GM21576 (cell line): ENCODE measurements around the gene CTNNA1.
"Not testable (repeated sequence)": the region's sequence is repeated elsewhere in the genome, so short reads cannot be mapped to it uniquely, and the experiment has no call there.

Experiments used
- ATAC-seq: cut with Tn5 transposase; IDR thresholded peaks from one replicate; pipeline ENCODE4 v1.9.1; 2021; ENCODE audit warnings: mild to moderate bottlenecking, moderate library complexity; ENCODE audit not compliant: unreplicated experiment

Gene CTNNA1, protein sequence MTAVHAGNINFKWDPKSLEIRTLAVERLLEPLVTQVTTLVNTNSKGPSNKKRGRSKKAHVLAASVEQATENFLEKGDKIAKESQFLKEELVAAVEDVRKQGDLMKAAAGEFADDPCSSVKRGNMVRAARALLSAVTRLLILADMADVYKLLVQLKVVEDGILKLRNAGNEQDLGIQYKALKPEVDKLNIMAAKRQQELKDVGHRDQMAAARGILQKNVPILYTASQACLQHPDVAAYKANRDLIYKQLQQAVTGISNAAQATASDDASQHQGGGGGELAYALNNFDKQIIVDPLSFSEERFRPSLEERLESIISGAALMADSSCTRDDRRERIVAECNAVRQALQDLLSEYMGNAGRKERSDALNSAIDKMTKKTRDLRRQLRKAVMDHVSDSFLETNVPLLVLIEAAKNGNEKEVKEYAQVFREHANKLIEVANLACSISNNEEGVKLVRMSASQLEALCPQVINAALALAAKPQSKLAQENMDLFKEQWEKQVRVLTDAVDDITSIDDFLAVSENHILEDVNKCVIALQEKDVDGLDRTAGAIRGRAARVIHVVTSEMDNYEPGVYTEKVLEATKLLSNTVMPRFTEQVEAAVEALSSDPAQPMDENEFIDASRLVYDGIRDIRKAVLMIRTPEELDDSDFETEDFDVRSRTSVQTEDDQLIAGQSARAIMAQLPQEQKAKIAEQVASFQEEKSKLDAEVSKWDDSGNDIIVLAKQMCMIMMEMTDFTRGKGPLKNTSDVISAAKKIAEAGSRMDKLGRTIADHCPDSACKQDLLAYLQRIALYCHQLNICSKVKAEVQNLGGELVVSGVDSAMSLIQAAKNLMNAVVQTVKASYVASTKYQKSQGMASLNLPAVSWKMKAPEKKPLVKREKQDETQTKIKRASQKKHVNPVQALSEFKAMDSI

DNA sequence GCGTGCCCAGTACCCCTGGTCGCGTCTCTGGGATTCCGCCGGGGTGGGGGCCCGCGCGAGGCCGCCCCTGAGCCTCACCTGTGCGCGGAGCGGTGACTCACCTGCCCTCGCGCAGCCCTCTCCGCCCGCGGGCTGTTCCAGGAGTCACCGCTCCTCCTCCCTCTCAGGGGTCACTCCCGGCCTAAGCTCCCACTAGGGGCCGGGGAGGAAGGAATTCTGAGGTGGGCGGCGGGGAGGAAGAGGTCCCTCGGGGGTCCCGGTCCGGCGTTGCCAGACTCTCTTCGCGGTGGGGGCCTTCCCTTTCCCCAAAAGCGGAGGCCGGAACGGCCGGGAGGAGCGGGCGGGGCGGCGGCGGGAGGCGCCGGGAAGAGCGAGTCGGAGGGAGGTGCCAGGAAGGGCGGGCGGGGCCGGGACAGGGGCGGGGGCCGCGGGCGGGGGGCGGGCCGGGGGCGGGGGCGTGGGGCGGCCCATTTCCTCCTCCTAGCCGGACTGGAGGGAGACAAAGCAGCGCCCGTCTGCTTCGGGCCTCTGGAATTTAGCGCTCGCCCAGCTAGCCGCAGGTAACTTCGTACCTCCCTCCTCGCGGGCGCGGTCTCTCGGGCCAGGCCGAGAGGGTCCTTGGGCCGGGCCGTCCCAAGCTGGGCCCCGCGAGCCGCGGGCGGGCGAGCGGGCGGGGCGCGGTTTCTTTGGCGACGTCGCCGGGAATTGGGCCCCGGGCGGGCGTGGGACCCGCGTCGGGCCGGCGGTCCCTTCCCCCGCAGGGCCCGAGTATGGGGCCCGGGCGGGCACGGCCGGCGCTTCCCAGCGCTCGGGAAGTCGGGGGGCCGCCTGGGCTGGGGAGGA lies at the start of gene CTNNA1:
CTNNA1 (plus strand) TSS at position 475 of the 843 bp plus-strand sequence. CDS start 28,500 bp downstream, outside the sequence.
- no peak for ATAC-seq

DNA sequence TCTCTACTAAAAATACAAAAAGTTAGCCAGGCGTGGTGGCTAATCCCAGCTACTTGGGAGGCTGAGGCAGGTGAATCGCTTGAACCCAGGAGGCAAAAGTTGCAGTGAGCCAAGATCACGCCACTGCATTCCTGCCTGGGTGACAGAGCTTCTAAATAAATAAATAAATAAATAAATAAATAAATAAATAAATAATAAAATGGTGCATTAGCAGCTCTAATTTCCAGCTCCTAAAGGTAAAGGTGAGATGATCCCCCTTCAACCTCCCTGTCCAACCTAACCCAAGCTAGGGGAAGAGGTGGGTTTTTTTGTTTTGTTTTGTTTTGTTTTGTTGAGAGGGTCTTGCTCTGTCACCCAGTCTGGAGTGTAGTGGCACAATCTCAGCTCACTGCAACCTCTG lies 49.4 kb upstream of the CTNNA1 start:
- ATAC-seq, result not testable (repeated sequence)

DNA sequence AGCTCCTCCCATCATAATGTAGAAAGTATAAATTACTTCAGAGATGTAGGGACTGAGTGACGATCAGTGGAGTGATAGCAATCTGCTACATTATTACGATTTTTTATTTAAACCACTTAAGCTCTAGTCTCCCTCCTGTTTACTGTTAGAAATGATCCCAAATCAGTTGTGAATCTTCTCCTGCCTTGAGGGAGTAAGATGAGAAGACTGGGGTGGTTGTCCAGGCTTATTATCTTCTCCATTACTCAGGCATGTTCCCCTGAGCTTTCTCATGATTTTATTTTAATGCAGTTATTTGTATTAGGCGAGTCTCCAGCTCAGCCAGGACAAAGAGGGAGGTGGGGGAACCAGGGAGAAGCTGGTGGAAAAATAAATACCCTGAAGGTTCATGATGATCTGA lies 48.2 kb upstream of the CTNNA1 start:
- ATAC-seq, result no peak

DNA sequence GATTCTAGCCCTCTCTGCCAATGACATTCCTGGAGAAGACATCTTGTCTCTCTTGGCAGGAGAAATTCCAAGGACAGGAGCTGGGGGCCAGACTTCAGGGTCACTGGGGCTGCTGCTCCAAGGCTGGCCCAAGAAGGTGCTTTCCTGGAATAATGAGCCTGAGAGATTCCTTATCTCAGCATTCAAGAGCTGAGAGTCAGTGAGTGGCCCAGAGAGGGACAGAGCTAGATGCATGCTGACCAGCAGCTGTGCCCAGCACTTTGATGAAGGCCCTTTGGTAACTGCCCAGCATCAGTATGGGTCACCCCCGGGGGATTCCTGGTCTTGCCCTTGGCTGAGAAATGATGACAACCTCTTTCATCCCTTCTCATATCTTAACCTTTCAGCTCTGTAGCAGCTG lies 47.7 kb upstream of the CTNNA1 start:
- ATAC-seq, result no peak

DNA sequence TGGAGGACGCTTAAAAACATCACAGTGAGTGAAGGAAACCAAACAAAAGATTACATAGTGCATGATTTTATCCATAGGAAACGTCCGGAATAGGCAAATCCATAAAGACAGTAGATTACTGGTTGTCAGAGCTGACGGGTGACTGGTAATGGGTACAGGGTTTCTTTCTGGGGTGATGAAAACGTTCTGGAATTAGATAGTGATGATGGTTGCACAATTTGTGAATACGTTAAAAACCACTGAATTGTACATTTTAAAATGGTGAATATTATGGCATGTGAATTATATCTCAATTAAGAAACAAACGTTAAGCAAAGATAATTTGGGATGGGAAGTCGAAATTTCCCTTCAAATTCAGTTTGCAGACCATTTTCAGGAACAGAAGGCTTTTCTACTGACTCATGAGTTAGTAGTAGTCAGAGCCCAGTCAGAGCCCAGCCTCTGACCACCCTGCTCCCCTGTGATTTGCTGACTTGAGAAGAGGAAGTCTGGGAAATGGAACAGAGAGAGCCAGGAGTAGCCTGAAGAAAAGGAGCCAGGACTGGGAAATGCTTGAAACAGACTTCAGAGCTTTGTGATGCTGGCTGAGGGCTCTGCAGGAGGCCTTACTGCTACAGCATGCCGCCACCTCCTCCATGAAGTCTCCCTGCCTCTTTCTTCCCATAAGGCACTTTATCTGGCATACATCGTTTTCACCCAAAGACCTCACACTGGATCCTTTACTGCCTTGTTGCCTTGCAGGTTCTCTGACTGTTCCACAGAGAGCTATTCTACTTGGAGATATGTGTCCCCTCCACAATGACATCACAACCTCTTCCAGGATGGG lies 46.4 kb upstream of the CTNNA1 start:
- no peak for ATAC-seq

DNA sequence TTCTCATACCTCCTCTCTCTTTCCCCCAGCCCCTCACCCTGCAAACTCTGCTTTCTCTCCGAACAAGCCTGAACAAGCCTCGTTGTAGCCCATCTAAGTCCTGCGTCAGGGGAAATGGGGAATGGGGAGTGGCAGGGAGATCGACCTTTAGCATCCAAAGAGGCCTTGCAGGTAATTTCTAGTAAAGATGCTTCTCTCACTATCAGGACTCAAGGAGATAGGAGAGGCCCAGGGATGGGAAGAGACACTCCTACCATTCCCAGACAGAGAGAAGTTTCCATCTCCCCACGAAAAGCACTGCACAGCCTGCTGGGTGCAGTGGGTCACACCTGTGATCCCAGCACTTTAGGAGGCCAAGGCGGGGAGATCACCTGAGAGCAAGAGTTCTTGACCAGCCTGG lies 44.4 kb upstream of the CTNNA1 start:
- no peak for ATAC-seq

DNA sequence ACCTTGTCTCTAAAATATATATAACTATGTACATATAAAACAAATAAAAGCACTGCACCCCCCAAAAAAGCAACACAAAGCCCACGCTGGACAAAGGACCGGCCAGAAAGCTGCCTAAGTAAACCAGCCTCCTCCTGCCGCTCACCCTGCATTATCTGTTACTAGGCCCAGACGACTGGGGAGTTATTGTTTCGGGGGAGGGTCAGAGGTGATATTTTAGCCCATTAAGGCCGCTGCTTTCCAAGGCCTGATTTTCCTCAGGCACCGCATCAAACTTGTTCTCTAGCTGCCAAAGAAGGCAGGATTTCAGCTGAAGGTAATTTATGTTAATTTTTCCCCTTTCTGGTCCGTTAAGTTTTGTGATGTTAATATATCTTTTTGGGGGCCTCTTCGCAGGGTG lies 44.0 kb upstream of the CTNNA1 start:
- no peak for ATAC-seq

DNA sequence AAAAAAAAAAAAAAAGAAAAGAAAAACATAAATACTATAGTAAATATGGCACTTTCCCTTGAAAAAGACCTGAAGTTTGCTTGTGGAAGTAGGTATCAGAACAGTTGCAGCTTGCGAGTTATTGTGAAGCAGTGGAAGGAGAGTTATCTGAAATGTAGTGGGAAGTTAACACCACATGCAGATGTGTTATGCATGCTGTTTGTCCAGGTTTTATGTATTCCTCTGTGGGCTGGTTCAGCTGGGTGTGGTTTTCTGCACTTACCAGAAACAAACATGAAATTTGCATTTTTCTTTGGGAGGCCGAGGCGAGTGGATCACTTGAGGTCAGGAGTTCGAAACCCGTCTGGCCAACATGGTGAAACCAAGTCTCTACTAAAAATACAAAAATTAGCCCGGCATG lies 42.1 kb upstream of the CTNNA1 start:
- no peak for ATAC-seq

DNA sequence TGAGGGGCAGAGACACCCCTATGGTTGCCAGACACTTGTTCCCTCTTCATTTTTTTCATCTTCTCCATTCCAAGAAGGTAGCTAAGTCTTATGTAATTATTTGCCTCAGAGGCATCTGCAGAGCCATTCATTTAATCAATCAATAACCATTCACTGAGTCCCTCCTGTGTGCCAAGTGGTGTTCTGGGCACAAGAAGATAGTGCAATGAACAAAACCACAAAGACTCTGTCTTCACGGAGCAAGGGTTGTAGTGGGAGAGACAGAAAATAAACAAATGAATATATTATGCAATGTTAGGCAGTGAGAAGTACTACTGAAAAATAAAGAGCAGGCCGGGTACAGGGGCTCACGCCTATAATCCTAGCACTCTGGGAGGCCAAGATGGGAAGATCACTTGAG lies 41.4 kb upstream of the CTNNA1 start:
- ATAC-seq, result no peak

DNA sequence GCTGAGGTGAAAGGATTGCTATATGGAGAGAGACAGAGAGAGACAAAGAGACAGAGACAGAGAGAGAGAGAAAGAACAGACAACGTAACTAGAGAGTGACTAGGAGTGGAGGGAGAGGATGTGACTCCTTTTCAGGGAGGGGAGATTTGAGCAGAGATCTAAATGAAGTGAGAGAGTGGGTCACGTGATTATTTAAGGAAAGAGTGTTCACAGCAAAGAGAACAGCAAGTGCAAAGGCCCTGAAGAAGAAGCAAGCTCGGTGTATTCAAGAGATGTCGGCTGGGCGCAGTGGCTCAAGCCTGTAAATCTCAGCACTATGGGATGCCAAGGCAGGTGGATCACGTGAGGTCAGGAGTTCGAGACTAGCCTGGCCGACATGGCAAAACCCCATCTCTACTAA lies 40.9 kb upstream of the CTNNA1 start:
- ATAC-seq, result no peak

DNA sequence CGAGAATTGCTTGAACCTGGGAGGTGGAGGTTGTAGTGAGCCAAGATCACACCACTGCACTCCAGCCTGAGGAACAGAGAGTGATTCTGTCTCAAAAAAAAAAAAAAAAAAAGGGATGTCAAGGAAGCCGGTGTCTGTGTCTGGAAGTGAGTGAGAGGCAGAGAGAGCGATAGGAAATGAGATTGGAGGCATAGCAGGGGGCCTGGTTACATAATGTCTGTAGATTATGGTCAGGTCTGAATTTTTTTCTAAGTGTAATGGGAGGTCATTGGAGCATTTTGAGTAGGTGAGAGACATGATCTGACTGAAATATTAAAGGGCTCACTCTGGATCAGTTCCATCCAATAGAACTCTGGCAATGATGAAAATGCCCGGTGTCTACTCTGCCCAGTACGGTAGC lies 40.4 kb upstream of the CTNNA1 start:
- ATAC-seq, result no peak

DNA sequence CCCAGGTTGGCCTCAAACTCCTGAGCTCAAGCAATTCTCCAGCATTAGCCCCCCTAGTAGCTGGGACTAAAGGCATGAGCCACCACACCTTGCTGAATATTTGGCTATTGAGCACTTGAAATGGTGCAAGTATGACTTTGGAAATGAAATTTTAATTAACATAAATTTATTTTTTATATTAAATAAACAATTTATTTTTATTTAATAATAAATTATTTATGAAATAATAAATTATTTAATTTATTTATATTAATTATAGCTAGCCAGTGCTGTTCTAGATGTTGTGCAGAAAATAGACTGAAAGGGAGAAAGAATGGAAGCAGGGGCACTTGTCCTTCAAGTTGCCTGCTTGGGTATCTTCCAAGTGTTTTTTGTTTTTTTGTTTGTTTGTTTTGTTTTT lies 40.0 kb upstream of the CTNNA1 start:
- no peak for ATAC-seq

DNA sequence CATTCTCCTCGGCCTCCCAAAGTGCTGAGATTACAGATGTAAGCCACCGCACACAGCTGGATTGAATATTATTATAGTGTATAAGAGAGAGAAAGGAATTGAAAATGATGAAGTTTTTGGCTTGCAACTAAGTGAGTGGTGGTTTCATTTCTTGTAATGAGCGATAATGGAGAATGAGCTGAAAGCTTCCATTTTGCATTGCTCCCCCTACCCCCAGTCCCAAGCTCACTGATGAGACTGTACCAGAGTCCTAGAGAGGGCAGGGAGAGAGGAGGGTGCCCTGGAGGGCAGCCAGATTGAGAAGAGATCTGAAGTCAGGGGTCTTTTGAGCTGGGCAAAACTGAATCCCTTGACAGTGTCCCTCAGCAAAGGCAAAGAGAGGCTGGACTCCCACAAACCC lies 38.5 kb upstream of the CTNNA1 start:
- ATAC-seq, result no peak

DNA sequence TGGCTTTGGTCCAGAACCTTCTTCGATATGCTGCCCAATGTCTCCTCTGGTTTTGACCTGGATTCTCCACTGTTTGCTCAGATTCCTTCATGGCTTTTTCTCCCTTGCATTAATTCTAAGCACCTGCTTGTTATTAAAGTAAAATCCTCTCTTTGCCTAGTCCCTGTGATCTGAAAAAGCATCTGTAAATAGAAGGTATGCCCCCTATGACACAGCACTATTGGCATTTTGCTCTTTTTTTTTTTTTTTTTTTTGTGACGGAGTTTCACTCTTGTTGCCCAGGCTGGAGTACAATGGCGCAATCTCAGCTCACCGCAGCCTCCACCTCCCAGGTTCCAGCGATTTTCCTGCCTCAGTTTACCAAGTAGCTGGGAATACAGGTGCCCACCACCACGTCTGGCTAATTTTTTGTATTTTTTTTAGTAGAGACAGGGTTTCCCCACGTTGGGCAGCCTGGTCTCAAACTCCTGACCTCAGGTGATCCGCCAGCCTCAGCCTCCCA lies 37.2 kb upstream of the CTNNA1 start:
- not testable (repeated sequence) for ATAC-seq

DNA sequence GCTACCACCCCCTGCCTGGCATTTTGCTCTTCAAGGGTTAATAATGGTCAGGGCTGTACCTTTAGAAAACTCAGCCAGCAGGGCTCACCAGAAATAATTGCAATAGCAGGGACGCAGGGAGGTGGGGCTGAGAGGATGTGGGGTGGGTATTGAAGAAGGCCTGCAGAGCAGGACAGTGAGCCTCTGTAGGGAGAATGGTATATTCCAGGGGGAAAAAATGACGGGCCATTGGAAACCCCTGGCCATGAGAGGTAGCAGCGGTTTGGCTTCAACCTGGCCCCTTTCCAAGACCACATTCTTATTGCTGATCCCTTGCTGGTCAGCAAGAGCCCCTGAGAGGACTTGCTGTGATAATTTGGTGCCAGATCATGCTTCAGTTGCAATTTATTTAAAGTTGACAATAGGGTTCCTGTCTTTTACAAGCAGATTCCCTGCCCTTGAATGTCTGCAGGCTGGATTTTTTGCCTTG lies 36.7 kb upstream of the CTNNA1 start:
- ATAC-seq, result no peak

DNA sequence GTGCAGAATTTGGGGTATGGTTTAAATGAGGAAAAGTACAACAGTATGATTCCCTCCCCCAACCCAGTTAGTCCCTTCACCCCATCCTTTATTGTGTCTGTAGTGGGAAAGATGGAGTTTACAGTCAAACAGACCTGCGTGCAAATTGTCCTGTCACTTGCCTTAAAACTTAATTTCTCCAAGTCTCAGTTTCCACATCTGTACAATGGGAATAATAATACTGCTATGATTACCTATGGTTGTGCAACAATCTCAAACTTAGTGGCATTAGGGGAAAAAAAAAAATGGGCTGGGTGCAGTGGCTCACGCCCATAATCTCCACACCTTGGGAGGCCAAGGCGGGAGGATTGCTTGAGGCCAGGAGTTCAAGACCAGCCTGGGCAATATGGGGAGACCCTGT lies 35.8 kb upstream of the CTNNA1 start:
- no peak for ATAC-seq

DNA sequence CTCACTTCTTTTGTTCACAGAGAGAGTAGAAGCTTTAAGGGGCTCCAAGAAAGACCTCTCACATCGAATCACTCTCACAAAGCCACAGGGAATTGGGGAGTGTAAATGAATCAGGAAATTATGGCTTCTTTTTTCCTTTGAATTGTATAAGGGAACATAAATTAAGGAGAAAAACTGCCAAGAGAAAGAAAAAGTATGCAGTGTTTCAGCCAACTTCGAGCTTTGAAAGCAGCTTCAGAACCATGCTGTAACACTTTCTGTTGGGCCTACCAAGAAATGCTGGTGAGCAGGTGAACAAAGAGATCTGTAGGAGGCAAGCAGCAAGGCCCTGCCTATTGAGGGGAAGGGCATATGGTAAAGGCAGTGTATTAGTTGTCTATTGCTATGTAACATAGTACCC lies 33.4 kb upstream of the CTNNA1 start:
- ATAC-seq, result no peak

DNA sequence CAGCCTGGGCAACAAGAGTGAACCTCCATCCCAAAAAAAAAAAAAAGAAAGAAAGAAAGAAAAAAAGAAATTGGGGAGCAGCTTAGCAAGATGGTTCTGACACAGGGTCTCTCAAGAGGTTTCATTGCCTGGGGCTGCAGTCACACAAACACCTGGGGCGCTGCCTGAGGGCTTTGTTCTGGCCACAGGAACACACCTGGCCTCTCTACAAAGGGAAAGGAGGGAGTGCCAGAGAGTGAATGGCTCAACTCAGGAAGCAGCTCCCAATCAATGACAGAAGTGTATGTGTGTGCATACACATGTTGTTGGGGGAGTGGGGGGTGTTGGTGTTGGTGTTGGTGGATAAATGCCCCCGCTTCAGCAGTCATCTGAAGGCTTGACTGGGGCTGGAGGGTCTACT lies 32.4 kb upstream of the CTNNA1 start:
- no peak for ATAC-seq

DNA sequence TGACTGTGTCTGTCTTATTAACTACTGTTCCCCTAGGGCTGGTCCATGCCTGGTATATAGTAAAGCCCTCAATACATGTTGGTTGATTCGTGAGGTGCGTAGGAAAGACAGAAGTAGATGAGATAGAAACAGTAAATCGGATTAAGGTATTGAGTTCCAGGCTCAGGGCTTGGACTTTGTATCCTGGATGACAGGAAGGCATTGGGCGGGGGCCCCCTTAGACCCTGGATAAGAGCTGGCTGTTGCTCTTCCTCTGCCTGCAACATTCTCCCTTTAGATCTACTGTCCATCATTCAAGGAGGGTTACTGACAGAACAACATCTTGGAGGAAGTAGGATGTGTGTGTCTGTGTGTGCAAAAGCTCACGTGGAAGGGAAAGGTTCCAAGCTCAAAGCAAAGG lies 31.2 kb upstream of the CTNNA1 start:
- ATAC-seq, result no peak
